Gastroesophageal sphincter (tissue), 4 donors: ENCODE results near the gene PTPN14. TPM values are rescaled to one million over a fixed set of nuclear protein-coding genes. Genes with fewer than 3 reads are reported as not detected.

Source experiments
- ATAC-seq: fragments of 150-250 bp; one replicate; pipeline ENCODE4 v1.9.1; 2016; ENCODE audit warnings: mild to moderate bottlenecking, moderate library complexity
- H3K27ac ChIP-seq, 4 donors: fragments of 200-600 bp; sonication (generic) in 3 of 4; 1 replicate in 3 of 4; 2 replicates in 1 of 4; pipeline ENCODE4 v1.5.1; 2016 to 2019
- H3K27me3 ChIP-seq: fragments of 200-600 bp; sonication (generic); one replicate; pipeline ENCODE4 v1.5.1; 2019
- H3K36me3 ChIP-seq, 2 donors: fragments of 200-600 bp; sonication (generic); one replicate each; pipeline ENCODE4 v1.5.1; 2019; ENCODE audit warnings: control low read depth in 1 of 2
- H3K4me1 ChIP-seq, 3 donors: fragments of 200-600 bp; sonication (generic); 1 replicate in 2 of 3; 2 replicates in 1 of 3; pipeline ENCODE4 v1.5.1; 2016 to 2019; ENCODE audit warnings: control low read depth in 2 of 3
- H3K4me3 ChIP-seq, 2 donors: fragments of 200-600 bp; sonication (generic); one replicate each; pipeline ENCODE4 v1.5.1; 2019; ENCODE audit warnings: mild to moderate bottlenecking in 1 of 2, moderate library complexity in 1 of 2
- H3K9me3 ChIP-seq, 3 donors: fragments of 200-600 bp; sonication (generic); one replicate each; pipeline ENCODE4 v1.5.1; 2017 to 2019; ENCODE audit warnings: control low read depth in 2 of 3
- EP300 ChIP-seq: sonication (generic); formaldehyde crosslinking; IDR thresholded peaks from one replicate; pipeline ENCODE4 v1.6.1; 2017; ENCODE audit warnings: antibody characterized with exemption, mild to moderate bottlenecking
- POLR2A ChIP-seq, 2 donors: fragments of 450-650 bp; IDR thresholded peaks; one replicate each; pipeline ENCODE4 v1.6.1; 2017; ENCODE audit warnings: antibody characterized with exemption in 2 of 2, mild to moderate bottlenecking in 2 of 2, moderate library complexity in 1 of 2
- POLR2AphosphoS5 ChIP-seq: sonication (generic); formaldehyde crosslinking; IDR thresholded peaks from one replicate; pipeline ENCODE4 v1.6.1; 2017; ENCODE audit warnings: antibody characterized with exemption
- WGBS, 2 donors: methylation state at CpG; one replicate each; pipeline ENCODE4 v1.1.5; 2018; ENCODE audit warnings: low coverage in 1 of 2; 5-methylcytosine and 5-hydroxymethylcytosine counted together
- total RNA-seq, 4 donors: library from RNA; depleted of rRNA; stranded (reverse); fragments of >200 nt; gene quantifications; one replicate each; pipeline ENCODE4 v1.1.0, GENCODE V29; 2016
- TF ChIP-seq, protein P1 (sequence below), 4 experiments: fragments of 200-600 bp in 2 of 4; fragments of 450-650 bp in 2 of 4; sonication (generic) in 1 of 4; IDR thresholded peaks; one replicate each; pipeline ENCODE4 v1.5.1; 2017 to 2019; ENCODE audit warnings: antibody characterized with exemption in 4 of 4, mild to moderate bottlenecking in 2 of 4, moderate library complexity in 2 of 4

PTPN14 gene
- total RNA-seq, 4 donors from 2014 or later, result 38.9 to 96.8 (median 75.4) TPM

GRCh38 chr1:214352838-214353237 lies 198.6 kb downstream of the PTPN14 start:
- no peaks in the 10 kb centered on the region for H3K4me1 ChIP-seq
- no peak for ATAC-seq
- no peaks in the 10 kb centered on the region for H3K9me3 ChIP-seq
- H3K27ac ChIP-seq, result no peak overlapping the region
- 81 to 94% methylated on average over 4 of the region's 4 CpGs for WGBS, 2 donors
- peaks cover 3 to 57% of the 10 kb centered on the region in 2 donors for H3K36me3 ChIP-seq
- no peak overlapping the region for H3K4me3 ChIP-seq
- no peaks in the 10 kb centered on the region for H3K27me3 ChIP-seq
- TF ChIP-seq, protein P1, sequence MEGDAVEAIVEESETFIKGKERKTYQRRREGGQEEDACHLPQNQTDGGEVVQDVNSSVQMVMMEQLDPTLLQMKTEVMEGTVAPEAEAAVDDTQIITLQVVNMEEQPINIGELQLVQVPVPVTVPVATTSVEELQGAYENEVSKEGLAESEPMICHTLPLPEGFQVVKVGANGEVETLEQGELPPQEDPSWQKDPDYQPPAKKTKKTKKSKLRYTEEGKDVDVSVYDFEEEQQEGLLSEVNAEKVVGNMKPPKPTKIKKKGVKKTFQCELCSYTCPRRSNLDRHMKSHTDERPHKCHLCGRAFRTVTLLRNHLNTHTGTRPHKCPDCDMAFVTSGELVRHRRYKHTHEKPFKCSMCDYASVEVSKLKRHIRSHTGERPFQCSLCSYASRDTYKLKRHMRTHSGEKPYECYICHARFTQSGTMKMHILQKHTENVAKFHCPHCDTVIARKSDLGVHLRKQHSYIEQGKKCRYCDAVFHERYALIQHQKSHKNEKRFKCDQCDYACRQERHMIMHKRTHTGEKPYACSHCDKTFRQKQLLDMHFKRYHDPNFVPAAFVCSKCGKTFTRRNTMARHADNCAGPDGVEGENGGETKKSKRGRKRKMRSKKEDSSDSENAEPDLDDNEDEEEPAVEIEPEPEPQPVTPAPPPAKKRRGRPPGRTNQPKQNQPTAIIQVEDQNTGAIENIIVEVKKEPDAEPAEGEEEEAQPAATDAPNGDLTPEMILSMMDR (IDR thresholded peaks at IDR 0.05), result no peak
- no peak for TF ChIP-seq POLR2AphosphoS5
- TF ChIP-seq EP300, result no peak
- no peak for TF ChIP-seq POLR2A (IDR thresholded peaks at IDR 0.05)

- Histone ChIP-seq H3K4me3 (no peak overlapping the region), H3K4me1 (no peaks in the 10 kb centered on the region), H3K9me3 (no peaks in the 10 kb centered on the region), H3K27me3 (no peaks in the 10 kb centered on the region), H3K36me3 (peaks cover 3 to 56% of the 10 kb centered on the region in 2 donors), H3K27ac (no peak overlapping the region)
- WGBS, 2 donors, result 36 to 68% methylated on average over 1 to 2 of the region's 2 CpGs
- TF ChIP-seq POLR2A (IDR thresholded peaks at IDR 0.05), result no peak
- ATAC-seq, result no peak
These were observed 199.7 kb downstream of the PTPN14 start for GRCh38 chr1:214351551-214352277.

- TF ChIP-seq POLR2A (IDR thresholded peaks at IDR 0.05) (no peak), POLR2AphosphoS5 (no peak), EP300 (no peak)
- TF ChIP-seq, protein P1 (IDR thresholded peaks at IDR 0.05), result no peak
- WGBS, 2 donors, result 96 to 100% methylated on average over 1 to 2 of the region's 2 CpGs
- no peak overlapping the region for H3K4me3 ChIP-seq
- peaks cover 3 to 48% of the 10 kb centered on the region in 2 donors for H3K36me3 ChIP-seq
- no peaks in the 10 kb centered on the region for H3K9me3 ChIP-seq
- H3K27me3 ChIP-seq, result no peaks in the 10 kb centered on the region
- H3K27ac ChIP-seq, result no peak overlapping the region
- ATAC-seq, result no peak
- H3K4me1 ChIP-seq, result no peaks in the 10 kb centered on the region
These were observed 201.6 kb downstream of the PTPN14 start for GRCh38 chr1:214349781-214350180.

DNA sequence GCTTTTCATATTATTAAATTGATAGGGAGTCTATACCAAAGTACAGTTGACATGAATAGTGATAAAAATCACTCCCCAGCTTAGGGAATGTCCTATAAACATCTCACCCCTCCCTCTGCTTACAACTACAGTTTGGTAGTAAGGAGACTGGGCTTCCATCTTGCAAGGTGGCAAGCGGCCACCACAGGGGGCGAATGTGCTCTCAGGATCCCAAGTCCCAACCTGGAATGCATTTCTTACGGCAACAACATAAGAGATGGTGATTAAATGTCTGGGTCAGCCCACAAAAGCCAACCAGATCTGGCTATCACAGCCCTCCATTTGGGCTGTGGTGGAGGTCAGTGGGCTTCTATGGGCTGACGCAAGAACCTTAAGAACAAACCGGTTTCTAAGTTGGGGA lies 202.4 kb downstream of the PTPN14 start:
- Histone ChIP-seq H3K4me1 (no peaks in the 10 kb centered on the region), H3K9me3 (no peaks in the 10 kb centered on the region), H3K27me3 (no peaks in the 10 kb centered on the region), H3K27ac (no peak overlapping the region), H3K36me3 (peaks cover 3 to 43% of the 10 kb centered on the region in 2 donors), H3K4me3 (no peak overlapping the region)
- ATAC-seq, result no peak
- WGBS, 2 donors, result 94 to 100% methylated on average over 3 to 4 of the region's 5 CpGs
- TF ChIP-seq, protein P1 (IDR thresholded peaks at IDR 0.05), result no peak
- TF ChIP-seq POLR2AphosphoS5 (no peak), EP300 (no peak), POLR2A (IDR thresholded peaks at IDR 0.05) (no peak)

DNA sequence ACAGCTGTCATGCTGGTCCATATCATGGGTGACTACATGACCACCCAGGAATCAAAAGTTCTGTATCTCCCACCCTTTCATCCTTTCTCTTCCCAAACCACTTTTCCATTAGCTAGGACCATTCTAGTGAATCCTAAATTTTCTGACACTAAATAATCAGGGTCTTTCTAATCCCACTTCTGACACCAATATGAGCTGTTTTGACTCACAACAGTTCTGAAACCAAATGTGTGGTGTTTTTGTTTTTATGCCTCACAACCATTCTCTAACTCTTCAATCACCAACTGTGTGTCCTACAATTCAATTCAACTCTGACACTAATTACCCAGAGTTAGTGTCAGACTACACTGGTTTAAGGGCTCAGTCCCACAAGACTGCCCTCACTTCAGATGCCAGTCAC lies 206.5 kb downstream of the PTPN14 start:
- H3K27ac ChIP-seq, result no peak overlapping the region
- H3K4me3 ChIP-seq, result no peak overlapping the region
- peaks cover 3 to 34% of the 10 kb centered on the region in 2 donors for H3K36me3 ChIP-seq
- no peak for ATAC-seq
- no peaks in the 10 kb centered on the region for H3K27me3 ChIP-seq
- H3K4me1 ChIP-seq, result no peaks in the 10 kb centered on the region
- no peak for TF ChIP-seq POLR2A (IDR thresholded peaks at IDR 0.05)
- TF ChIP-seq POLR2AphosphoS5, result no peak
- TF ChIP-seq EP300, result no peak
- TF ChIP-seq, protein P1 (IDR thresholded peaks at IDR 0.05), result no peak
- no peaks in the 10 kb centered on the region for H3K9me3 ChIP-seq
